ENCODE results near the gene SLC25A42. TPM values are rescaled to one million over a fixed set of nuclear protein-coding genes. Genes with fewer than 3 reads are reported as not detected.
A peak's percentile ranks its signal among the peaks of the same experiment; 100 is the strongest.

Gene SLC25A42
- total RNA-seq, 1 donor from 2014 or later: 1.3 TPM

GRCh38 chr19:19083413-19084178 is 19.8 kb downstream of the SLC25A42 start:
- FAIRE-seq: no peak

GRCh38 chr19:19087676-19088075 is 23.9 kb downstream of the SLC25A42 start:
- no peak overlapping the region for H3K4me3 ChIP-seq (ENCODE audit: low read depth, low read length)
- no peak for TF ChIP-seq CTCF (IDR thresholded peaks at IDR 0.05; ENCODE audit: insufficient read depth, low read length, severe bottlenecking)
- FAIRE-seq (no peak), DNase-seq (ENCODE audit: low read depth) (no peak)
- H3K36me3 ChIP-seq (ENCODE audit: control insufficient read depth, insufficient read depth, low read length): no peaks in the 10 kb centered on the region
- H3K27me3 ChIP-seq (ENCODE audit: control insufficient read depth, insufficient read depth, low read length): no peaks in the 10 kb centered on the region

More at GRCh38 chr19:19083413-19084178, 19.8 kb downstream of the SLC25A42 start:
- DNase-seq (ENCODE audit: low read depth): no peak
- no peak overlapping the region for H3K4me3 ChIP-seq (ENCODE audit: low read depth, low read length)
- no peaks in the 10 kb centered on the region for H3K36me3 ChIP-seq (ENCODE audit: control insufficient read depth, insufficient read depth, low read length)
- no peak for TF ChIP-seq CTCF (IDR thresholded peaks at IDR 0.05; ENCODE audit: insufficient read depth, low read length, severe bottlenecking)
- no peaks in the 10 kb centered on the region for H3K27me3 ChIP-seq (ENCODE audit: control insufficient read depth, insufficient read depth, low read length)

- Histone ChIP-seq H3K4me3 (ENCODE audit: low read depth, low read length) (no peak overlapping the region), H3K27me3 (ENCODE audit: control insufficient read depth, insufficient read depth, low read length) (no peaks in the 10 kb centered on the region), H3K36me3 (ENCODE audit: control insufficient read depth, insufficient read depth, low read length) (no peaks in the 10 kb centered on the region)
- no peak for DNase-seq (ENCODE audit: low read depth)
- no peak for TF ChIP-seq CTCF (IDR thresholded peaks at IDR 0.05; ENCODE audit: insufficient read depth, low read length, severe bottlenecking)
- no peak for FAIRE-seq
Measured at GRCh38 chr19:19094513-19094912, 30.7 kb downstream of the SLC25A42 start.

- DNase-seq (ENCODE audit: low read depth): no peak
- Histone ChIP-seq H3K36me3 (ENCODE audit: control insufficient read depth, insufficient read depth, low read length) (no peaks in the 10 kb centered on the region), H3K27me3 (ENCODE audit: control insufficient read depth, insufficient read depth, low read length) (no peaks in the 10 kb centered on the region), H3K4me3 (ENCODE audit: low read depth, low read length) (no peak overlapping the region)
- no peak for FAIRE-seq
- TF ChIP-seq CTCF (IDR thresholded peaks at IDR 0.05; ENCODE audit: insufficient read depth, low read length, severe bottlenecking): no peak
Measured at GRCh38 chr19:19095691-19096090, 31.9 kb downstream of the SLC25A42 start.

- Histone ChIP-seq H3K27me3 (ENCODE audit: control insufficient read depth, insufficient read depth, low read length) (no peaks in the 10 kb centered on the region), H3K36me3 (ENCODE audit: control insufficient read depth, insufficient read depth, low read length) (no peaks in the 10 kb centered on the region), H3K4me3 (ENCODE audit: low read depth, low read length) (no peak overlapping the region)
- DNase-seq (ENCODE audit: low read depth) (no peak), FAIRE-seq (peak; percentile 52)
- no peak for TF ChIP-seq CTCF (IDR thresholded peaks at IDR 0.05; ENCODE audit: insufficient read depth, low read length, severe bottlenecking)
Measured at GRCh38 chr19:19096641-19097627, 33.1 kb downstream of the SLC25A42 start.

Data from bronchial epithelial cell (primary cell).